OCI-LY1 (cell line): Measurements from ENCODE around the gene MTMR1.

Source experiments
- H2AFZ ChIP-seq: fragments of 200-600 bp; sonication (generic), shearing (Covaris generic); 2 replicates; pipeline ENCODE4 v1.6.0; 2014; ENCODE audit warnings: antibody characterized with exemption, mild to moderate bottlenecking, low read length
- H3F3A ChIP-seq: fragments of 200-600 bp; sonication (generic), shearing (Covaris generic); 2 replicates; pipeline ENCODE4 v1.6.0; 2014; ENCODE audit warnings: mild to moderate bottlenecking, antibody characterized with exemption, low read length, moderate library complexity; ENCODE audit not compliant: insufficient read depth
- H3K27ac ChIP-seq: fragments of 200-600 bp; sonication (generic); 2 replicates; pipeline ENCODE4 v1.5.1; 2014; ENCODE audit warnings: low read length, mixed run types, mild to moderate bottlenecking, low read depth; ENCODE audit not compliant: poor library complexity, severe bottlenecking
- H3K27me3 ChIP-seq: fragments of 200-600 bp; sonication (generic); 2 replicates; pipeline ENCODE4 v1.6.0; 2014; ENCODE audit warnings: antibody characterized with exemption, mild to moderate bottlenecking, low read length, moderate library complexity; ENCODE audit not compliant: insufficient read depth
- H3K36me3 ChIP-seq: fragments of 200-600 bp; sonication (generic); 2 replicates; pipeline ENCODE4 v1.6.1; 2014; ENCODE audit warnings: mild to moderate bottlenecking, antibody characterized with exemption, low read length, moderate library complexity, mixed read lengths; ENCODE audit not compliant: insufficient read depth
- H3K4me1 ChIP-seq: fragments of 200-600 bp; sonication (generic); 2 replicates; pipeline ENCODE4 v1.5.1; 2014; ENCODE audit warnings: mild to moderate bottlenecking, low read length, moderate library complexity; ENCODE audit not compliant: insufficient read depth, severe bottlenecking
- H3K4me2 ChIP-seq: fragments of 200-600 bp; sonication (generic), shearing (Covaris generic); 2 replicates; pipeline ENCODE4 v1.6.1; 2014; ENCODE audit warnings: low read length
- H3K4me3 ChIP-seq: fragments of 200-600 bp; sonication (generic); 2 replicates; pipeline ENCODE4 v1.5.1; 2014; ENCODE audit warnings: low read length, low read depth, mild to moderate bottlenecking, mixed read lengths; ENCODE audit not compliant: poor library complexity, severe bottlenecking
- H3K79me2 ChIP-seq: fragments of 200-600 bp; shearing (Covaris generic); 2 replicates; pipeline ENCODE4 v1.6.1; 2016; ENCODE audit warnings: mixed run types, low read length, mixed read lengths; ENCODE audit not compliant: insufficient read depth
- H3K9ac ChIP-seq: fragments of 200-600 bp; sonication (generic), shearing (Covaris generic); 2 replicates; pipeline ENCODE4 v1.6.1; 2014; ENCODE audit warnings: mild to moderate bottlenecking, low read length, mixed read lengths
- H3K9me2 ChIP-seq: fragments of 200-600 bp; sonication (generic), shearing (Covaris generic); 2 replicates; pipeline ENCODE4 v1.6.1; 2014; ENCODE audit warnings: low read depth, mild to moderate bottlenecking, low read length, mixed read lengths
- H3K9me3 ChIP-seq: fragments of 200-600 bp; shearing (Covaris generic); 2 replicates; pipeline ENCODE4 v1.6.1; 2014; ENCODE audit warnings: low read length, mixed read lengths
- H4K20me1 ChIP-seq: fragments of 200-600 bp; sonication (generic), shearing (Covaris generic); 2 replicates; pipeline ENCODE4 v1.6.0; 2016; ENCODE audit warnings: mild to moderate bottlenecking, low read length; ENCODE audit not compliant: insufficient read depth
- EZH2 ChIP-seq: fragments of 200-600 bp; sonication (generic), shearing (Covaris generic); IDR thresholded peaks from 2 replicates; pipeline ENCODE4 v1.8.0; 2017; ENCODE audit warnings: borderline replicate concordance, mixed run types, mild to moderate bottlenecking, antibody characterized with exemption, low read length, moderate library complexity, mixed read lengths
- TF ChIP-seq, protein P1 (sequence below): fragments of 200-600 bp; sonication (generic), shearing (Covaris generic); IDR thresholded peaks from 2 replicates; pipeline ENCODE4 v1.5.1; 2017; ENCODE audit warnings: mild to moderate bottlenecking, antibody characterized with exemption, low read length, moderate library complexity, mixed read lengths

Gene MTMR1

DNA sequence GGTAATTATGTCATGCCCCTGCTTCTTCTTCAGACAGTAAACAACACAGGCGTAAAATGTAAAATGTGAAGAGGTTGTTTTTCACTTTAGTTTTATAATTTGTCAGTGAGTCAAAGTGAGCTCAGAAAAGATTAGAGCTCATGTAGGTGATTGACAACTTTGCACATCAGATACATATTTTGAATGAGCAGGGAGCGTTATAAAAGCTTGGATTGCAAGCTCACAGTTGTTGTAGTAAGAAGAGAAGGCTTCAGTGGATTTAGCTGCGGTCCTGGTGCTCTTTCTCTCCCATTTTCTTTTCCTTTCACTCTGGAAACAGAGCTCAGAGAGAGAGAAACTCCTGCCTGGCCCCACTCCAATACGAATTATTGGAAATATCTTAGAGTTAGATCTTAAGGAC is 26.4 kb downstream of the MTMR1 start:
- no peaks in the 10 kb centered on the region for H3F3A ChIP-seq
- no peaks in the 10 kb centered on the region for H3K9me2 ChIP-seq
- peaks cover 5% of the 10 kb centered on the region; the same call in 1 of the 2 replicates for H3K79me2 ChIP-seq
- H3K27me3 ChIP-seq = no peaks in the 10 kb centered on the region
- H2AFZ ChIP-seq = no peak overlapping the region
- H3K27ac ChIP-seq = no peak overlapping the region
- H3K4me2 ChIP-seq = no peak overlapping the region
- no peaks in the 10 kb centered on the region for H4K20me1 ChIP-seq
- TF ChIP-seq, protein P1, sequence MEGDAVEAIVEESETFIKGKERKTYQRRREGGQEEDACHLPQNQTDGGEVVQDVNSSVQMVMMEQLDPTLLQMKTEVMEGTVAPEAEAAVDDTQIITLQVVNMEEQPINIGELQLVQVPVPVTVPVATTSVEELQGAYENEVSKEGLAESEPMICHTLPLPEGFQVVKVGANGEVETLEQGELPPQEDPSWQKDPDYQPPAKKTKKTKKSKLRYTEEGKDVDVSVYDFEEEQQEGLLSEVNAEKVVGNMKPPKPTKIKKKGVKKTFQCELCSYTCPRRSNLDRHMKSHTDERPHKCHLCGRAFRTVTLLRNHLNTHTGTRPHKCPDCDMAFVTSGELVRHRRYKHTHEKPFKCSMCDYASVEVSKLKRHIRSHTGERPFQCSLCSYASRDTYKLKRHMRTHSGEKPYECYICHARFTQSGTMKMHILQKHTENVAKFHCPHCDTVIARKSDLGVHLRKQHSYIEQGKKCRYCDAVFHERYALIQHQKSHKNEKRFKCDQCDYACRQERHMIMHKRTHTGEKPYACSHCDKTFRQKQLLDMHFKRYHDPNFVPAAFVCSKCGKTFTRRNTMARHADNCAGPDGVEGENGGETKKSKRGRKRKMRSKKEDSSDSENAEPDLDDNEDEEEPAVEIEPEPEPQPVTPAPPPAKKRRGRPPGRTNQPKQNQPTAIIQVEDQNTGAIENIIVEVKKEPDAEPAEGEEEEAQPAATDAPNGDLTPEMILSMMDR = no peak
- no peak overlapping the region for H3K9ac ChIP-seq
- no peak overlapping the region for H3K4me3 ChIP-seq
- peaks cover 17% of the 10 kb centered on the region; the same call in 1 of the 2 replicates for H3K36me3 ChIP-seq
- no peaks in the 10 kb centered on the region for H3K4me1 ChIP-seq
- H3K9me3 ChIP-seq = 0 out of 2 replicates have a peak, but pooled peaks cover 3% of the 10 kb centered on the region

DNA sequence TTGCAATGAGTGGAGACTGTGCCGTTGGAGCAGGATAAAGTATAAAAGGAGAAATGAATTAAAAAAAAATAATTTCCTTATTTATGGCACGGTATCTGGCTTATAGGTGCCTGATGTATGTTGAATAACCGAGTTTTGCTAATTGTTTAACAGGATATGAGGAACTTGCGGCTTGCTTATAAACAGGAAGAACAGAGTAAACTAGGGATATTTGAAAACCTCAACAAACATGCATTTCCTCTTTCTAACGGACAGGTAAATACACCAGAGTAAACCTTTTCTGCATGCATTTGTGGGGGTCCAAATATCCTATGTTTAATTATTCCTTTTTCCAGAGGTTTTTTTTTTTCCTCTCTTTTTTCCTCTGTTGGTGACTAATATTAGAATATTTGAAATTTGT is 36.8 kb downstream of the MTMR1 start:
- Histone ChIP-seq H3K27me3 (no peaks in the 10 kb centered on the region), H3K4me3 (no peak overlapping the region), H3F3A (no peaks in the 10 kb centered on the region), H3K79me2 (no peaks in the 10 kb centered on the region), H3K9me3 (no peaks in the 10 kb centered on the region), H4K20me1 (no peaks in the 10 kb centered on the region), H3K9ac (no peak overlapping the region), H2AFZ (no peak overlapping the region), H3K9me2 (no peaks in the 10 kb centered on the region), H3K4me1 (no peaks in the 10 kb centered on the region), H3K27ac (no peak overlapping the region), H3K4me2 (no peak overlapping the region), H3K36me3 (peaks cover 62% of the 10 kb centered on the region)
- TF ChIP-seq EZH2 = no peak
- TF ChIP-seq, protein P1 = no peak

DNA sequence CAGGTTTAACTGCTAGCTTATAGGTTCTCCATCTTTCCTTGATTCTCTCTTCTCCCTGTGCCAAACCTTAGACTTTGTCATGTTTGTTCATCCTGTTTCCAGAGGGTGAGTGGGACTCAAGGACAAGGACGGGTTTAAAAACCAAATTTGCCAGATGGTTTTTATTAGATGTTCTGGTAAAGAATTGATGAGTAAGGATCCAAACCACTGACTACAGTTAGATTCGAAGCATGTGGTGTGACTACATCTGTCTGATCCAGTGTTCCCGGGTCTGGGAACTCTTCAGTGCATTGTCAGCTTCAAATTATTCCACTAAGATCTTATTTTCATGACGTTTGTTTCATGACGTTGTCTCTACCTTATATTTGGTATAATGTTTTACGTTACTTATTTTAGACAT is 37.5 kb downstream of the MTMR1 start:
- H3F3A ChIP-seq = no peaks in the 10 kb centered on the region
- H4K20me1 ChIP-seq = no peaks in the 10 kb centered on the region
- no peaks in the 10 kb centered on the region for H3K4me1 ChIP-seq
- no peaks in the 10 kb centered on the region for H3K9me2 ChIP-seq
- no peak overlapping the region for H3K4me3 ChIP-seq
- H2AFZ ChIP-seq = no peak overlapping the region
- TF ChIP-seq, protein P1 = no peak
- TF ChIP-seq EZH2 = no peak
- H3K9me3 ChIP-seq = no peaks in the 10 kb centered on the region
- no peak overlapping the region for H3K4me2 ChIP-seq
- no peaks in the 10 kb centered on the region for H3K79me2 ChIP-seq
- H3K27ac ChIP-seq = no peak overlapping the region
- H3K27me3 ChIP-seq = no peaks in the 10 kb centered on the region
- H3K36me3 ChIP-seq = peaks cover 69% of the 10 kb centered on the region
- H3K9ac ChIP-seq = no peak overlapping the region
